GM13976 (cell line): ENCODE results near the gene HIP1R.

ENCODE experiments used
- DNase-seq: peaks from one replicate; pipeline ENCODE4 v3.0.0; 2012; ENCODE audit warnings: low spot score
- in situ Hi-C: fragments of 300-500 bp; cut with MboI; formaldehyde crosslinking; loops from one replicate; pipeline ENCODE4 v1.12.0; 2022; ENCODE audit warnings: low sequenced_read_pairs, mixed read lengths, inconsistent platforms; ENCODE audit not compliant: unreplicated experiment
- TF ChIP-seq, protein P1 (sequence below): IDR thresholded peaks from 2 replicates; pipeline ENCODE4 v1.5.1; 2012; ENCODE audit warnings: borderline replicate concordance, mild to moderate bottlenecking; ENCODE audit not compliant: insufficient read depth; ENCODE audit errors: extremely low read depth, missing control alignments, control extremely low read depth

HIP1R gene

DNA sequence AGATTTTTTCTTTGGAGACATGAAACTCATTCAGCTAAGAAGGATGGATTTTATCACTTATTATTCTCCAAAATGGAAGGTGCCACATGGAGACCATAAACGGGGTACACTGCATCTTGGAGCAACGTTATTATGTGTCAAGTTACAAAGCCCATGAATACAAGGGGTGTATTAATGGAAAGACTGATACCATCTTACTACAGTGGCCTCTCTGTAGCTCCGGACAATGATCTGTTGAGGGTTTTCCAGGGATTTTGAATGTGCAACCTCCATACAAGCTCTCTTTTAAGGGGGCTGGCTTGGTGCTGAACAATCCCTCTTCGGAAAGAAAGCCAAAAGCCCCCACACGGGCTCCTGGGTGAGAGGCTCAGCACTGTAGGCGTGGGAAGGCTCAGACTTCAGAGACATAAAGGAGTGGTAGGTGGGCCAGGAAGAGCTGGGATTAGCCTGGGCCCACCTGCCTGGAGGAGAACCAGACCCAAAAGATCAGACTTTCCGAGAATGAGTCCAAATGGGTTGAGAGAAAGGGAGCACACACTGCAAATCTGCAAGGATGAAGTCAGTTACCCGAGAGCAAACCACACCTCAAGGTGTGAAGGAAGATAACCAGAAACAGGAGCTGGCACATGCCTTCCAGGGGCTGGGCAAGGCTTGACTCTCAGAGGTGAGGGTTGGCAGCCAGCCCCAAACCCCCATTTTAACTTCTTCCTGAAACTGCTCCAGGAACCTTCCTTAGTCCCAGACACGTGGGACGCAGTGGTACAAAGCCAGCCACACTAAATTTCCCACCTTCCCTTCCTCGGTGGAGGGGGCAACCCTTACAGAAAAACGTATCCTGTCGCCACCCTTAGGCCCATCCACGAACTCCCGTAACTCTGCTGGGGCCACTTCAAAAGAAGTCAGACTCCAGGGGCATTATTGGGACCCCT, 59.2 kb downstream of the HIP1R start:
- TF ChIP-seq, protein P1, sequence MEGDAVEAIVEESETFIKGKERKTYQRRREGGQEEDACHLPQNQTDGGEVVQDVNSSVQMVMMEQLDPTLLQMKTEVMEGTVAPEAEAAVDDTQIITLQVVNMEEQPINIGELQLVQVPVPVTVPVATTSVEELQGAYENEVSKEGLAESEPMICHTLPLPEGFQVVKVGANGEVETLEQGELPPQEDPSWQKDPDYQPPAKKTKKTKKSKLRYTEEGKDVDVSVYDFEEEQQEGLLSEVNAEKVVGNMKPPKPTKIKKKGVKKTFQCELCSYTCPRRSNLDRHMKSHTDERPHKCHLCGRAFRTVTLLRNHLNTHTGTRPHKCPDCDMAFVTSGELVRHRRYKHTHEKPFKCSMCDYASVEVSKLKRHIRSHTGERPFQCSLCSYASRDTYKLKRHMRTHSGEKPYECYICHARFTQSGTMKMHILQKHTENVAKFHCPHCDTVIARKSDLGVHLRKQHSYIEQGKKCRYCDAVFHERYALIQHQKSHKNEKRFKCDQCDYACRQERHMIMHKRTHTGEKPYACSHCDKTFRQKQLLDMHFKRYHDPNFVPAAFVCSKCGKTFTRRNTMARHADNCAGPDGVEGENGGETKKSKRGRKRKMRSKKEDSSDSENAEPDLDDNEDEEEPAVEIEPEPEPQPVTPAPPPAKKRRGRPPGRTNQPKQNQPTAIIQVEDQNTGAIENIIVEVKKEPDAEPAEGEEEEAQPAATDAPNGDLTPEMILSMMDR, result no peak
- in situ Hi-C loops, result no loop called here
- no peak for DNase-seq

DNA sequence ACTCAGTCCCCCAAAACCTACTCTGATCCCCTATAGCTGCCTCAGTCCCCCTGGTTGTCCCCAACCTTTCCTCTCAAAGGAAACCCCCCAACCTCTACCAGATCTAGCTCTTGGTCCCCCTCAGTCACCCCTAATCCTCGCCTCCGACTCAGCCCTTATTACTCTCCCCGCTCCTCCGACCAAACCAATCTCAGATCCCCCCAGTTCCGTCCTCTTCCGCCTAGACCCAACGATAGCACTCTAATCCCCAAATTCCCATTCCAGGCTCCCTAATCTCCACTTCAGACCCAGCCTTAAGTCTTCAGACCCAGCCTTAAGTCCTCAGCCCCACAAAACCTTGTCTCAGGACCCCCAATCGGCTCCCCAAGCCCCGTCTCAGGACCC, 60.1 kb downstream of the HIP1R start:
- DNase-seq, result no peak
- TF ChIP-seq, protein P1, result no peak
- in situ Hi-C loops, result no loop called here

DNA sequence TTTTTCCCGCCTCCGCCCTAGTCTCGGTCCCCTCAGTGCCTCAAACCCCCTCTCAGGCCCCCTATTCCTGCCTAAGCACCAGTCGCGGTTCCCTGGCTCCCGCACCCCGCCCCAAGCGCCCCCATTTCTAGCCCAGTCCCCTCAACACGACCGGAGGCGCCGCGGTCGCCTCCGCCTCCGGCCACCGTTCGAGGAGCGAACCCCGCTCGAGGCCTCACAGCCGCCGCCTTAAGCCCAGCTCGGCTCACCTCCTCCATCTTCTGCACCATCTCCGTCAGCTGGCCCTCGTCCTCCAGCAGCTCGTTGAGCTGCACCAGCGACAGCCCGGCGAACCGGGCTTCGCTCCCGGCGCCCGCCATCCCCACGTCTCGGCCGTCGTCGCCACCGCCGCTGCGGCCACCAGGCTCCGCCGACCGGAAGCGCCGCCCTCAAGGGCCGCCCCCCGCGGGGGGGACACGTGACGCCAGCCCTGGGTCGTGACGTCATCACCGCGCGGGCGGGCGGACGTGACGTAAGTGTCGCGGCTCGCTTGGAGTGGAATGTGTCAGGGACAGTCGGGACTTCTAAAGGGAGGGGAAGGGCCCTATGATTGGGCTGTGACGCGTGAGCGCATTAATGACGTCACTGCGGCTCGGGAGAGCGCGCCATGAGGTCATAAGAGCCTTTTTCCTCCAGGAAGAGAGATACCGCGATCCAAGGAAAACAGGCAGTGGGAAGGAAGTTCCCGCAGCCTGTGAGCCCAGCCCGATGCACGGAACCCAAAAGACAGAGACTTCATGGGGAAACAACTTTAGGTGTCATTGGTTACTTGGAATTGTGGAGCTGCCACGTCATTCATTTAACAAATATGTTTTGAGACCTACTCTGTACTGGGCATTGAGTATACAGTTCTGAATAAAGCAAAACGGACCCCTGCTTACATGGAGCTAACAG, 60.7 kb downstream of the HIP1R start, which contains the start of gene VPS37B:
TSS of gene VPS37B (minus strand) at position 421 of the 933 bp plus-strand sequence. CDS start at position 359, 62 bp downstream.
- DNase-seq, result peak; percentile 94
- in situ Hi-C loops, result no loop called here
- TF ChIP-seq, protein P1, result no peak

DNA sequence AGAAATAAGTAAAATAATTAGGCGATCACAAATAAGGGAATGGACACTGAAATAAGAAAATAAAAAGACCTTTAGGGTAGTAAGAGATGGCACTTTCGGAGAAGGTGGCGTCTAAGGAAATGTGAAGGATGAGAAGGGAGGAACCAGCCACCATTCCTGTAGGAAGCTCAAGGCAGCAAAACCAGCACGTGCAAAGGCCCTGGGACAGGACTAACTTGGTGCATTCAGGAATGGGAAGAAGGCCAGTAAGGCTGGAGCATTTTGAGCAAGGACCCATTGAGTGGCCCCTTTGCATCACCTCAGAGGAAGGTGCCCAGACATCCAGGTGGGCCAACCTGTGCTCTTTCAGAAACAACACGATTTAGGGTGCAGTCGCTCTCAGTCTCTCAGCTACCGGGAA, 61.4 kb downstream of the HIP1R start:
- no peak for DNase-seq
- in situ Hi-C loops, result no loop called here
- TF ChIP-seq, protein P1, result no peak

DNA sequence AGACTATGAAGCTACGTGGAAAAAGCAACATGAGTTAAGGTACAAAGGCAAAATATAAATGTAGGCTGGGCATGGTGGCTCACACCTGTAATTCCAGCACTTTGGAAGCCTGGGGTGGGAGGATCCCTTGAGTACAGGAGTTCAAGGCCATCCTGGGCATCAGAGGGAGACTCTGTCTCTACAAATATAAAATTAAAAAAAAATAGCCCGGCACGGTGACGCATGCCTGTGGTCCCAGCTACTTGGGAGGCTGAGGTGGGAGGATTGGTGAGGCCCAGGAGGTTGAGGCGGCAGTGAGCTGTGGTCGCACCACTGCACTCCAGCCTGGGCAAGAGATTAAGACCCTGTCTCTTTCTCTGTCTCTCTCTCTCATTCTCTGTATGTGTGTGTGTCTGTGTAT, 64.6 kb downstream of the HIP1R start:
- TF ChIP-seq, protein P1, result no peak
- in situ Hi-C loops, result no loop called here
- DNase-seq, result no peak

DNA sequence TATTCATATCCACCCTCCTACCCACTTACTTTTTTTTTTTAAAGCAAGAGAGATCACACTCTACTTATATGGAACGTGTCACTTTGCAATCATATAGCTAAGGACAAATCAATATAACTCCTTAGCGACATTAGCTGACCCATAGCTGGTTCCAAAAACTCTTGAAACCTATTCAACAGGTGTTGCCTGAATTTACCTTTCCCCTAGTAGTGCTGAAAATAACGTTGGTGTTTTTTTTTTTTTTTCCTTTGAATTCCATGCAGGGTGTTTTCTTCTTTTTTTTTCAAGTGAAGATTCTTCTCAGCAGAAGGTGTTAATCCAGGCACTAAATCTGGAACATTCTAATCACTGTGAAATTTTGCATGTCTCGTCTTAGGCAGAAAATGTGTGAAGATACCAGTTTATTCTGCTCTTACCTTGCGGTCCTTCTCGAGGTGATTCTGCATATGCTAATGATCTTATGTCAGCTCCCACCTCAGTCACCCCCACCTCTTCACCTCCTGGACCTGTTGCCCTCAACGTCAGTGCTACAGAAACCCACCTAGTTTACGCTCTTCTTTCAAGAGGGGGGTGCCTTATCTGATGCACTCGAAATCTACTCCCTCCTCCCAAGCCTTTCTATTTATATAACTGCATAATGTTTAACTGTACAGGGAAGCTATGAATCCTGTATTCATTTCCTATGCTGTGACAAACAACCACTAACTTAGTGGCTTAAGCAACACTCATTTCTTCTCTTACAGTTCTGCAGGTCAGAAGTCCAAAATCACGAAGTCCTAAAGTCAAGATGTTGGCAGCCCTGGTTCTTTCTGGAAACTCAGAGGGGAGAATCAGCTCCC, 67.8 kb downstream of the HIP1R start:
- no peak for DNase-seq
- TF ChIP-seq, protein P1, result no peak
- in situ Hi-C loops, result no loop called here
